Stimulated activated CD4-positive, alpha-beta T cell treated with anti-CD3 and anti-CD28 coated beads, Interleukin-1b, Interleukin-23, amount 100 ng/mL, for 48 hours (primary cell): ENCODE results near the gene NAXD.
A peak's percentile ranks its signal among the peaks of the same experiment; 100 is the strongest.
"Not testable (repeated sequence)": the region's sequence is repeated elsewhere in the genome, so short reads cannot be mapped to it uniquely, and the experiment has no call there.

Source experiments
- DNase-seq: peaks from one replicate; pipeline ENCODE4 v3.0.0-alpha.2; 2020

NAXD gene

DNA sequence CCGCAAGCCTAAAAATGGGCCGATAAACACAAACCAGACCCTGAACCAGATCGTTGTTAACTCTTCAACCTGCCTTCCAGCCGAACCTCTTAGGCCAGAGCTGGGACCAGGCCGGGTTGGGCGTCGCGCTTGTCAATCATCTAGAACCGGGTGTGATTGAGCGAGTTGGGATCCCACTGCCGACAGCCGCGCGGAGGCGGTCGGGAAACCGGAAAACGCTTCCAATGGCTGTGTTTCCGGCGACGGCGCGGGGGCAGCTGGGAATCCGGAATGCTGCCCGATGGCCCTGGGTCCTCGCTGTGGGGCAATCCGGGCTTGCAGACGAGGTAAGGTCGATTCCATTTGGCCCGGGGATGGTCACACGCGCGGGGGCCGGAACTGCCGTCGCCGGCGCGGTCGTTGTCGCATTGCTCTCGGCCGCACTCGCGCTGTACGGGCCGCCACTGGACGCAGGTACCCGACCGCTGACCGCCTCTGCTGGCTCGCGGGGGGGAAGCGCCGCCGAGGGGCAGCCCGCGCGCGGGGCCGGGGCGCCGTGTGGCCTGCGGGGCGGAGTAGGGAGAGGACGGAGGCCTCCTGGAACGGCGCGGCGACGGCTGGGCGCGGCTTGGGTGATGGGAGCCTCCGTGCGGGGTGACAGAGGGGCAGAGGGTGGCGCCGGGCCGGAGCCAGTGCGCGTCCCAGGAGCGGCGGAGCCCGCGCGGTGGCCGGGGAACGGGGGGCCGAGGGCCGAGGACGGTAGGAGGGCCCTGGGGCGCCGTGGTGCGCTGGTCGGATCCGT, at the start of gene NAXD:
TSS of gene NAXD (plus strand) at position 224 of the 781 bp plus-strand sequence. CDS start at position 281, 57 bp downstream.
- peak; percentile 88 for DNase-seq

DNA sequence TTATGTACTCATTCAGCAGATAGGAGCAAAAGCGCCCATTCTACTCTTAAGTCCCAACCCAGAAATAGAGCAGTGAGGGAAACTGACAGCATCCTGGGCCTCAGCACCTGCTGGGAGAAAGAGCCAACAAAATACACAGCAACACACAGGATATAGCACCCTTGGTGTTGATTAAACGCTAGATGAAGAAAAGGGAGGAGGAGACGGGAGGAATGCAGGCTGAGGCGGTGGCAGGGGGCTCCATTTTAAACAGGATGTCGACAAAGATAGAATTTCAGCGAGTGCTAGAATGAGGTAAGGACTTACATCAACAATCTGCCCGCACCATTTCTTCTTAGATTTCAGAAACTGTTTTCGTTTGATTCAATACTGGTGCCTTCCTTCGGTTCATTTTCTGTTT, 49.2 kb upstream of the NAXD start:
- DNase-seq, result no peak

DNA sequence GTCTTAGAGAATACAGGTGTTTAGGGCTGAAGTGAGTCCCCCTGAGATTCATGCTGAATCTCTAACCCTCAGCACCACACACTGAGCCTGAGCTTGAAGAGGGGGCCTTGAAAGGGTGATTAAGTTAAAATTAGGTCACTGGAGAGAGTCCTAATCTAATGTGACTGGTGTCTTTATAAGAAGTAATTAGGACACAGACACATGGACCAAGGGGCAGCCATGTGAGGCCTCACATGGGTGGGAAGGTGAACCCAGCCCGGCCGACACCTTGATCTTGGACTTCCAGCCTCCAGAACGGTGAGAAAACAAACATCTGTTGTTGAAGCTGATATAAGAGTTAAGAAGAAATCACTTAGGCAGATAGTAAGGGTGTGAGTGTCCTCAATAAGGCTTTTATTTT, 46.7 kb upstream of the NAXD start:
- no peak for DNase-seq

DNA sequence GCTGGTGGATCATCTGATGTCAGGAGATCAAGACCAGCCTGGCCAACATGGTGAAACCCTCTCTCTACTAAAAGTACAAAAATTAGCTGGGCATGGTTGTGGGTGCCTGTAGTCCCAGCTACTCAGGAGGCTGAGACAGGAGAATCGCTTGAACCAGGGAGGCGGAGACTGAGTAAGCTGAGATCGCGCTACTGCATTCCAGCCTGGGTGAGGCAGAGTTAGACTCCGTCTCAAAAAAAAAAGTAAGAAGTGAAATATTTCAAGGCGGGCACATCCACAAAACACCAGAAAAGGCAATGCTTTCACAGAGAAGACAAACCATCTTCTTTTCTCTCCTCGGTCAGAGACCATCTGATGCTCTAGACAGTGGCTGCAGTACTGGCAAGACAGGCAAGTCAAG, 45.4 kb upstream of the NAXD start:
- DNase-seq, result not testable (repeated sequence)

DNA sequence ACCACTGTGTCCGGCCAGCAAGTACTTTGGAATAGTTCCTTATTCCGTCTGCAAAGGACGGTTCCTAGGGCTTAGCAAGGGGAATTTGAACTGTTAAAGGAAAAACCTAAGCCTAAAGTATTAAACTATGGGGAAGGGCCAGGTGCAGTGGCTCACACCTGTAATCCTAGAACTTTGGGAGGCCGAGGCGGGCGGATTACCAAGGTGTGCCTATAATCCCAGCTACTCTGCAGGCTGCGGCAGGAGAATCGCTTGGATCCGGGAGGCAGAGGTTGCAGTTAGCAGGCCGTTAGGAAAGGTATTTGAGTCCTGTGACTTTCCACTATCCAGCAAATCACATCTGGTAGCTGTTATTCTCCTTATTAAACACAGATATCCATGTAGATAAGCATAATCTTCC, 44.5 kb upstream of the NAXD start:
- DNase-seq, result no peak

DNA sequence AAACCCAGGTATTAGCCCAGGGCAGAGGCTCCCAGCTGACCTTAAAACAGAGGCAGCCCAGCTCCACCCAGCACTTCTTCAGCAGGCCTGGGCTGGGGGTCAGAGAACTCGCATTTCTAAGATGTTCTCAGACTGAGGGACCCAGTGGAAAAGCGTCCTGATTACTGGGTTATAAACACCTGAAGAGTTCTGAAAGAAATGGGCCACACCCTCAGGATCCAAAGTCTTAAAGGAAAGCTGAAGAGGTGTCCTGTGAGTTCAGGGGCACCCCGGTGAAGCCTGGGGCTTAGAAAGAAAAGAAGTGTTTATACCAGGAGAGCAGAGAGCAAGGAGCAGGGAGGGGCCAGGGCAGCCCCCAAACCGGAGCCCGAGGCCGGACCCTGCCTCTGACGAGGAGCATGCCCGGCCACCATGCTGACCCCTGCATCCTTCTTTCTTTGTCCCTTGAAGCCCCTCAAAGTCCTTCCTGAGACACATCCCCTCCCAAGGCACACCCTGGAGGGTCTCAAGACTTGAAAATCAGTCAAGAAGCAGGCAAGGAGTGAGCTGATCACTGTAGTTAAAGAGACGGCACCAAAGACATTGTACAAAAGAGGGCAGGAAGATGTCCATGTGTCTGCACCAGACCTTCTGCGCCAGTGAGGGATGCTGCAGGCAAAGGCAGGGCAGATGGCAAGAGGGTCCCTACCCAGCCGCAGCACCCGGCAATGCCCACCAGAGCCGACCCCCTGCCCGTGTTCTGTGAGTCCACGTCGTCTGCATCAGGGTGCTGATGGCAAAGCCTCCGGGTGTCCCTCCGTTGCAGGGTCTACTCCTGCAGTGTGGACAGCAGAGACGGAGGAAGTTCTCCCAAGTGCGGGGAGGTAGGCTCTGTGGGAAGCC, 43.2 kb upstream of the NAXD start:
- DNase-seq, result no peak

DNA sequence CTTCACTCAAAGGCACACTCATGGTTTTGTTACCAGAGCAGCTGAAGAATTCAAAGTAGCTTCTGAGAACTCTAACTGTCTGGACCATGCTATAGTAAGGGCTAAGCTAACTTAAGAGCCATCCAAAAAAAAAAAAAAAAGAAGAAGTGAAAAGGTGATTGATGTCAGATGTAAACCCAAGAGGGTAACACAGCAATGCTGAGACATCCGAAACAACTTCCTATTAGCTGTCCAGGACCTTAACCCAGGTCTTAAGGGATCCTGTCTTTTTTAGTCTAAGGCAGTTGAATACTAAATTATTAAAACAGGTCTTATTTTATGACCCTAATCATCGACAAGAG, 42.6 kb upstream of the NAXD start:
- DNase-seq, result no peak

DNA sequence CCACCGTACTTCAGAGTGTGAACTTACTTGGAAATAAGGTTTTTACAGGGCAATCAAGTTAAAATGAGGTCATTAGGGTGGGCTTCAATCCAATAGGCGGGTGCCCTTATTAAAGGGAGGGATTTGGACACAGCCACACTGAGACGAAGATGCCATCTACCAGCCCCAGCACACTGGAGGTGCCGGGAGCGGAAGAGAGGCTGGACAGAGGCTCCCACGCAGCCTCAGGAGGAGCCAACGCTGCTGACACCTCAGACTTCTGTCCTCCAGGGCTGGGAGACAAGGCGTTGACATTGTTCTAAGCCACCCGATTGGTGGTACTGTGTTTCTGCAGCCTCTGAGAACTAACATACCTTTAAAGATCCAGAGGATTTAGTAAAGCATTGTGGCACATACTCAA, 41.2 kb upstream of the NAXD start:
- no peak for DNase-seq

DNA sequence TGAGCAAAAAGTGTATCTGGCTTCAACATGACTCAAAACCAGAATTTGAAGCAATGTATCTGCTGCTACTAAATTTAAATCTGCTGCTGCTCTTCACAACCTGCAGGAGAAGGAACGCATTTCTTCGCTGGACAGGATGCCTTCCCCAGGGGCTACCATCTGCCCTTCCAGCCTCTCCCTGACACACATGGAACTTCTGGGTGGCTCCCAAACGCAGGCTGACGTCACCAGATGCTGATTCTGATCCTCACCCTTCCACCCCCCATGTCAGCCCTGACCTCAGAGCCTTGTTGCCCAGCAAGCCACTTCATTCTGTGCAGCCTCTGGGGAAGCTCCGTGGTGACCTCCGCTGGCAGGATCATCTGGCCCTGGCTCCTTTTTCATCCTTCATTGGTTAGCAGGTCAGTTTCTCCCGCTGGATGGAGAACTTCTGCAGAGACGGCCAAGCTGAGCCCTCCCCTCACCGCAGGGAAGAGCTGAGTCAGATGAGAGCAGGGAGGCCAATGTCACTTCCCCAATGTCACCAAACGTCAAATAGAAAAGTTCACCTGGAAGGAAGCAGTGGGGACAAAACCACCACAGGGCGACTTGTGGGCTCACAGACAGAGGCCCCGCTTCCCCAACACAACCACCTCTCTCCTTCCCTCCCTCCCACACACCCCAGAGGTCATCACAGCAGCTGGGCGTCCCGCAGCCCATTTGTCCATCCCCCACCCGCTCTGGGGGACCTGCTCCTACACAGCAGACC, 39.8 kb upstream of the NAXD start:
- peak; percentile 8 for DNase-seq

DNA sequence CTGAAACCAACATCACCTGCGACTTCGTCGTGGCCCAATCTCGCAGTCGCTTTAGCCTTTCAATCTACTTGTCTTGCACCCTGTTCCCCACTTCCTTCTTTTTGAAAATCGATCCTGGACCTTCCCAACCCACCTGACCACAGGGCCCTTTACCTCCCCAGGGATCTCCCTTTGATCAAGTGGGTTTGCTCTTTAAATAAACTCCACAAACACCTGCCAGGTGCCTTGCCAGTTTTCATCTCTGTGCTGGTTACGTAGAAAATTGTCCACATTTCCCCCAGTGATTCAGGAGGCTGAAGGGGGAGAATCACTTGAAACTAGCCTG, 39.3 kb upstream of the NAXD start:
- DNase-seq, result no peak

DNA sequence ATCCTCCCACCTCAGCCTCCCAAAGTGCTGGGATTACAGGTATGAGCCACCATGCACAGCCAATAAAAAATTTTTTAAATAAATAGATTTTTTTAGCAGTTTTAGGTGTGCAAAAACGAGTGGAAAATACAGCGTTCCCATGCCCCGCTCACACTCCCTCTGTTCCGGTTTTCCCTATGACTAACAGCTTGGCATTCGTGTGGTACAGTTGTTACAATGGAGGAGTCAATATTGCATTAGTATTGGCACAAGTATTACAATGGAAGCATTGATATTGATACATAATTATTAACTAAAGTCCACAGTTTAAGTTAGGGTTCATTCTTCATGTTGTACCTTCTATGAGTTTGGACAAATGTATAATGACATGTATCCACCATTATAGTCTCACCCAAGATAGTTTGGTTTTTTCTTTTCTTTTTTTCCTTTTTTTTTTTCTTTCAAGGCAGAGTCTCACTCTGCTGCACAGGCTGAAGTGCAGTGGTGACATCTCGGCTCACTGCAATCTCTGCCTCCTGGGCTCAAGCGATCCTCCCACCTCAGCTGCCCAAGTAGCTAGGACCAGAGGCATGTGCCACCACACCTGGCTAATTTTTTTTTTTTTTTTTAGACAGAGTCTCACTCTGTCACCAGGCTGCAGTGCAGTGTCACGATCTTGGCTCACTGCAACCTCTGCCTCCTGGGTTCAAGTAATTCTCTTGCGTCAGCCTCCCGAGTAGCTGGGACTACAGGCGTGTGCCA, 38.4 kb upstream of the NAXD start:
- no peak for DNase-seq

DNA sequence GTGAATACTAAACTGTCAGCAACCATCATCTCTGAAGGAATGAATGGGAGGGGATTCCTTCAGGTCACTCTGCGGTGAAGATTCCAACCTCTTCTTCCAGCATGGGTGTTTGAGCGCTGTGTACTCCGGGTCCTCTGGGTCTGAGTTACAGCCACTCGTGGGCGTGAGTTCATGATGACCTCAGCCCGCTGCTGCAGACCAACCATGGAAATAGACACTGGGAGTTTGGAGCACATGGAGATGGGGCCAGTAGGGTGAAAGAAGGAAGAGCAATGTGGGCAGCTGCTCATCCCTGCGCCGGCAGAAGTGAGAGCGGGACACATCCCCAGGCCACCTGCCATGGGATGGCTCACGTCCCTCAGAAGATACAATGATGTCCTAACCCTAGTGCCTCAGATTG, 37.0 kb upstream of the NAXD start:
- no peak for DNase-seq

DNA sequence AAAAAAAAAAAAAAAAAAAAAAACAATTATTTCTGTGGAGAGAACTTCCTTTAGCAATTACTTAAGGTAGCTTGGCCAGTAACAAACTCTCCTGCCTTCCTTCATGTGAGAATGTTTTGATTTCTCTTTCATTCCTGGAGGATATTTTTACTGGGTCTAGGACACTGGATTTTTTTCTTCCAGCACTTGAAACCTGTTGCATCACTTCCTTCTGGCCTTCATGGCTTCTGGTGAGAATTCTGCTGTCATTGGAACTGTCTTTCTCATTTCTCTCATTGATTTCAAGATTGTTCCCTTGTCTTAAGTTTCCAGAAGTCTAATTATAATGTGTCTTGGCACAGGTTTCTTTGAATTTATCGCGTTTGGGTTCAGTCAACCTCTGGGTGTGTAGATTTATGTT, 34.5 kb upstream of the NAXD start:
- DNase-seq, result no peak

DNA sequence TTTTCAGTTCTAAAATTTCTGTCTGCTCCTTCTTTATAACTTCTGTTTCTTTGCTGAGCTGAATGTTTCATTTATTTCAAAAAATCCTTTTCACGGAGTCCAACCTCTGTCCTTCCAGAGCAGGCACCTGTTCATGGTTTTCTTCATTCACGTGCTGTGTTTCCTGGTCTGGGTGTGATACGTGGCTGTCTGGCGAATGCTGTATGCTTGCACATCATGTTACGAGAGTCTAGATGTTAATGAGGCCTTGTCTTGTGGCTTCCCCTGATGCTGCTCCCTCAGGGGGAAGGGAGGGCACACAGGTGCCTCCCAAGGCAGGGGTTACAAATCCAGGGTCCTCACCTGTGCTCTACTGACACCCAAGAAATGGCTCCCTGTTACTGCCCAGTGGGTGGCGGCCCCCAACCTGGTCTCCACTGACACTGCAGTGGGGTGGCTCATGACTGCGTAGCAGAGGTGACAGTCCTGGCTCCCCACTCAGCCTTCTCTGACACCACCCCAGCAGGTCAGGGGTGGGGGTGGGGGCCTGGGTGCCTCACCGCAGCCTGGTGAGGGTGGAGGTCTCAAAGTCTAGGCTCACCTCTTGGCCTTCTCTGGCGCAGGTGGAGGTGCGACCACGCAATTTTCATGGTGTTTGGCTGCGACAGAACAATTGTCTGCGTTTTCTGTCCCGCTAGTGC, 33.7 kb upstream of the NAXD start:
- DNase-seq, result no peak

DNA sequence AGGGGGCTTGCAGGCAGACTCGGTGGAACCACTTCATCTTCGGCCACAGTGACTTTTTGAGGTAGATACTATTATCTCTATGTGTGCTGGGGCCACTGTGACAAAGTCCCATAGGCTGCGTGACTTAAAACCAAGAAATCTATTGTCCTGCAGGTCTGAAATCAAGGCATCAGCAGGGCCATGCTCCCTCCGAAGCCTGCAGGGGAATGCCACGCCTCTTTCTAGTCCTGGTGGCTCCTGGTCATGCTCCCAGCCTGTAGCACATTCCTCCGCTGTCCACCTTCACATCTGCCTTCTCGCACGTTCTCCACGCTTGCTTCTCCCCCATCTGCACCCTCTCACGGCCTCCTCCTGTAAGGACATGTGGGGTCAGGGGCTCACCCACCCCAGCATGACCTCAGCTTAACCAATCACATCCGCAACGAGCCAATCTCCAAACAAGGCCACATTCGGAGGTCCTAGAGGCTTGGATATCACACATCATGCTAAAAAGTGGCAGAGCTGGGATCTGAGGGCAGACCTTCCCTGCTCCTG, 32.9 kb upstream of the NAXD start:
- DNase-seq, result no peak

DNA sequence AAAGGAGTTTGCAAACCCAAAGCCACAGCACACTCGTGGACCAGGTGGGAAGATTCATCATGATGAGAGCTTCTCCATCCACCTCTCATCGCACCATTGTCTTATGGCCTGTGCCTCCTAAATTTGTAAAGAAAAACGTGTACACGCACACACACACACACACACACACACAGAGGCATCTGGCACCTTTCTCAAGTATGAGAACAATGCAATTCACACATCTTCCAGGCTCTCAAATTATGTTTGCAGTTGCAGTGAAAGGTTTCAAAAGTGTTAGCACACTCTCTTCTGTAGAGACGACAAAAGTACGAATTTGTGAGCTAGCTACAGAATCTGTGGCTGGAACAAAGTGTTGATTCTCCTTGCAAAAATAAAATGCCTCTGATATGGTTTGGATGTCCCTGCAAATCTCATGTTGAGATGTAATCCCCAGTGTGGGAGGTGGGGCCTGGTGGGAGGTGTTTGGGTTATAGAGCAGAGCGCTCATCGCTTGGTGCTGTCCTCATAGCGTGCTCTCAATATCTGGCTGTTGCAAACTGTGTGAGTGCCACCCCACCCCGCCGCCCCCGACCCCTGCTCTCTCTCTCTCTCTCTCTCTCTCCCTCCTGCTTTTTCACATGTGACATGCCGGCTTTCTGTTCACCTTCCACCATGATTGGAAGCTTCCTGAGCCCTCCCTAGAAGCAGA, 32.0 kb upstream of the NAXD start:
- no peak for DNase-seq

DNA sequence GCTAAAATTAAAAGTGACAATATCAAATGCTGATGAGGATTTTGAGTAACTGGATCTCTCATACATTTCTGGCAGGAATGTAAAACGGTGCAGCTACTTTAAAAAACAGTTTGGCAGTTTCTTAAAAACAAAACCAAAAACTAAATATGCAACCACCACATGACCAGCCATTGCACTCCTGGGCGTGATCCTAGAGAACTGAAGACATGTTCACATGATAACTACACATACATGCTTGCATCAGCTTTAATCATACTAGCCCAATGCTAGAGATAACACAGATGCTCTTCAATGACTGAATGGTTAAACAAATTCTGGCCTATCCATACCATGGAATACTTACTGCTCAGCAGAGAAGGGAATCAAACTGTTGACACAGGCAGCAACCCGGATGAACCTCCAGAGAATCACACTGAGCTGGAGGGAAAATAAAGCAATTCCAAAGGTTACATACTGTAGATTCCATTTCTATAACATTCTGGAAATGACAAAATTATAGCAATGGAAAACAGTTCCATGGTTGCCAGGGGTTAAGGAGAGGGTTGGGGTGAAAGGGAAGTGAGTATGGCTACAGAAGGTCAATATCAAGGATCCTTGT, 25.5 kb upstream of the NAXD start:
- DNase-seq, result no peak

DNA sequence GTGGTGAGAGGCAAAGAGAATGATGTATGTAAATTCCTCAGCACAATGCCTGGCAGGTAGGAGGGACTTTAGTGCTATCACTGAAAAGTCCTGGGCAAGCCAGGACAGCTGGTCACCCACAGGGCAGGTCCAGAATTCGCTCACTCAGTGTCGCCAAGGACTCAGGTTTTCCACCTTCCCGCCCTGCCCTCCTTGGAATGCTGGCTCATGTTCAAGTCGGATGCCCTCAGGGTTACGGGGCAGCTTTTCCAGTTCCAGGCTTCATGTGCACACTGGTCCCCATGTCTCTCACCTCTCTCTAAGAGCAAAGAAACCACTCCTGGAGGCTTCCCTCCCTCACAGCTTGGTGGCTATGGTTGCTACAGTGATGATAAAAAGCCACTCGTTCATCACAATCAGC, 24.8 kb upstream of the NAXD start:
- DNase-seq, result no peak

DNA sequence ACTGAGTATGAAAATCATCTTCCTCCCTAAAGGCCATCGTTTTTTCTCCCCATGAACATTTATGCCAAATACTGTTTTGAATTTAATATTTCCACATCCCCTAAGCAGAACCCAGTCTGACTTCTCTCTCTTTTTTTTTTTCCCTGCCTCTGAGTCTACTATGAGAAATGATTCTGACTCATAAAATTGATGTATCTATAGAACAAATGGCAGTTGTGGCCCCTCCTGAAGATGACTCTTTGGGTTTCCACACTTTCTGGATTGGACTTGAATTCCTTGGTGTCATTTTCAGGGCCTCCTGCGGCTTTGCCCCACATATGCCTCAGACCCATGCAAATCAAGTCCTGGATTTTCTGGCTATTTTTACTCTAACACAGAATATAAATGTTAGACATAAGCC, 22.7 kb upstream of the NAXD start:
- no peak for DNase-seq

DNA sequence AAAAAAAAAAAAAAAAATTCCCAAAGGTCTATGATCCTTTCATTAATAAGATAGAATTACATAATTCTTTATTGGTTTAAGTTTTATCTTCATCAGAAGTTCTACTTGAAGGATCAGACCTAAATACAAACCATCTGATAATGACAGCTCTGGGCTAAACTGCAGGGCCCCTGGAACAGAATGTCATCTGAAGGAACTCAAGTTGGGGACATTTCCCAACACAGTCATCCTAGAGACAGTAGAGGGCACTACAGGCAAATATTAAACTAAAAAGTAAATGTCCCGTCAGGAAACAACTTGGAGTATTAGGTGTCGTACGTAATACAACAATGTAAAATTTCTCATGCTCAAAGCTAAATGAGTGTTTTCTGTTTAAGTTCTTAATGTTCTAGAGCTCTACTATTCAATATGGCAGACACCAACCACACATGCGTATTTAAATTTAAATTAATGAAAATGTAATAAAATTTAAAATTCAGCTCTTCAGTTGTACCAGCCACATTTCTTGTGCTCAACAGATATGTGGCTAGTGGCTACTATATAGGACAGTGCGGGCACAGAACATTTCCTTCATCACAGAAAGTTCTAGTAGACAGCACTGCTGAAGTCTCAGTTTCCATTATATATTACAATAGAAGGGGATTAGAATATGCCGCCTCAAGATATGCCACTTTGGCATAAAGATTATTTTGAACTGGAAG, 21.8 kb upstream of the NAXD start:
- DNase-seq, result no peak
